Body of pancreas (tissue), 4 donors: Measurements from ENCODE around the gene RPS21.

Experiments used
- POLR2A ChIP-seq, 3 donors: fragments of 450-650 bp; IDR thresholded peaks; one replicate each; pipeline ENCODE4 v1.6.1; 2016; ENCODE audit warnings: antibody characterized with exemption in 3 of 3, mild to moderate bottlenecking in 2 of 3
- TF ChIP-seq, protein P1 (sequence below), 7 experiments: fragments of 450-650 bp in 4 of 7; fragments of 200-600 bp in 3 of 7; sonication (generic) in 3 of 7; IDR thresholded peaks; one replicate each; pipeline ENCODE4 v1.5.1; 2016 to 2019; ENCODE audit warnings: antibody characterized with exemption in 7 of 7

DNA sequence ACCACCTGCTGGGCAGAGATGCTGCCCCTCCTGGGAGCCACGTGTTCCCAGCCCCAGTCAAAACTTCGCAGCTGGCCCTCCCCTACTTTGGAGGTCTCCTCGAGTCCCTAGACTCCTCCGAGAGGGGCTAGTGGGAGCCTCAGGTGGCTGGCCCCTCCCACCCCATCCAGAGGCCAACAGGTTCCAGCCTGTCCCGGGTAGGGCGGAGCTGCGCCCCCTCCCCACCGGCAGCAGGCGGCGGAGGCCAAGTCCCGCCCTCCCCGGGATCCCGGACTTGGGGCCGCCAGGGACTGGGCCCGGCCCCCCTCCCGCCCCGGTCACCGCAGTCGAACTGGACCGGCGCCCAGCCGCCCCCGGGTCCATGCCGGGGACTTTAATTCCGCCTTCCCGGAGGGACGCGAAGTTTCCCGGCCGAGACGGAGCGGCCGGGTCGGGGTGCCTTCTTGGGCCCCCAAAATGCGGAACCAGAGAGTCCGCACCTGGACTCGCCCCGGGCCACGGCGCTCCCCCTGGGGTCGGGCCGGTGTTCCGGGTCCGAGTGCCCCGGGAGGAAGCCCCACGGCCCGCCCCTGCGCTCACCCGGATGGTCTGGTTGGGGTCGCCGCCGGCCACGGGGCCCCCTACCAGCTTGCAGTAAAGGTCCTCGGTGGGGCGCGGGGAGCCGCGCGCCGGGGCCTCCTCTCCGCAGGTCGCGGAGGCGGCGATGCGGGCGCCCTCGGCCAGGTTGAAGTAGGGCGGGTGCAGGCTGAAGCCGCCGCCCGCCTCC is 20.4 kb upstream of the RPS21 start:
- TF ChIP-seq, protein P1, sequence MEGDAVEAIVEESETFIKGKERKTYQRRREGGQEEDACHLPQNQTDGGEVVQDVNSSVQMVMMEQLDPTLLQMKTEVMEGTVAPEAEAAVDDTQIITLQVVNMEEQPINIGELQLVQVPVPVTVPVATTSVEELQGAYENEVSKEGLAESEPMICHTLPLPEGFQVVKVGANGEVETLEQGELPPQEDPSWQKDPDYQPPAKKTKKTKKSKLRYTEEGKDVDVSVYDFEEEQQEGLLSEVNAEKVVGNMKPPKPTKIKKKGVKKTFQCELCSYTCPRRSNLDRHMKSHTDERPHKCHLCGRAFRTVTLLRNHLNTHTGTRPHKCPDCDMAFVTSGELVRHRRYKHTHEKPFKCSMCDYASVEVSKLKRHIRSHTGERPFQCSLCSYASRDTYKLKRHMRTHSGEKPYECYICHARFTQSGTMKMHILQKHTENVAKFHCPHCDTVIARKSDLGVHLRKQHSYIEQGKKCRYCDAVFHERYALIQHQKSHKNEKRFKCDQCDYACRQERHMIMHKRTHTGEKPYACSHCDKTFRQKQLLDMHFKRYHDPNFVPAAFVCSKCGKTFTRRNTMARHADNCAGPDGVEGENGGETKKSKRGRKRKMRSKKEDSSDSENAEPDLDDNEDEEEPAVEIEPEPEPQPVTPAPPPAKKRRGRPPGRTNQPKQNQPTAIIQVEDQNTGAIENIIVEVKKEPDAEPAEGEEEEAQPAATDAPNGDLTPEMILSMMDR (IDR thresholded peaks at IDR 0.05), result no peak
- TF ChIP-seq POLR2A (IDR thresholded peaks at IDR 0.05), result no peak
